ENCODE measurements around the gene TMEM176B.

DNA sequence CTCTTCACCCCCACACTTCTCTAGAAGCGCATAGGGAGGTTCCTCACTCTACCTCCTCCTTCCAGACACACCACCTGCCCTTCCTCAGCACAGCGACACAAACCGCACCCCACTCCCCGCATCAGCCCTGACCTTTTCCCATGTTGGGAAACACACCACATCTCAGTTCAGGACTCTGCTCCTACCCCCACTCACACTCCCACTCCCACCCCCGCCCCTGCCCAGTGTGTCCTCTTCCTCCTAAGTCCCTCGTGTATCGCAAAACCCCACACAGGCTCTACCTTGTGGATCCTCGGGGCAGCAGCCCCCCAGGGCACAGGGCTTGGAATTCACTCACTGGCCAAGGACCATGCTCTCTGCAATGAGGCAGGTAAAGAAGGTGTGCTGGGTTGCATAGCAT is 47.9 kb upstream of the TMEM176B start:
- TF ChIP-seq, protein P1, sequence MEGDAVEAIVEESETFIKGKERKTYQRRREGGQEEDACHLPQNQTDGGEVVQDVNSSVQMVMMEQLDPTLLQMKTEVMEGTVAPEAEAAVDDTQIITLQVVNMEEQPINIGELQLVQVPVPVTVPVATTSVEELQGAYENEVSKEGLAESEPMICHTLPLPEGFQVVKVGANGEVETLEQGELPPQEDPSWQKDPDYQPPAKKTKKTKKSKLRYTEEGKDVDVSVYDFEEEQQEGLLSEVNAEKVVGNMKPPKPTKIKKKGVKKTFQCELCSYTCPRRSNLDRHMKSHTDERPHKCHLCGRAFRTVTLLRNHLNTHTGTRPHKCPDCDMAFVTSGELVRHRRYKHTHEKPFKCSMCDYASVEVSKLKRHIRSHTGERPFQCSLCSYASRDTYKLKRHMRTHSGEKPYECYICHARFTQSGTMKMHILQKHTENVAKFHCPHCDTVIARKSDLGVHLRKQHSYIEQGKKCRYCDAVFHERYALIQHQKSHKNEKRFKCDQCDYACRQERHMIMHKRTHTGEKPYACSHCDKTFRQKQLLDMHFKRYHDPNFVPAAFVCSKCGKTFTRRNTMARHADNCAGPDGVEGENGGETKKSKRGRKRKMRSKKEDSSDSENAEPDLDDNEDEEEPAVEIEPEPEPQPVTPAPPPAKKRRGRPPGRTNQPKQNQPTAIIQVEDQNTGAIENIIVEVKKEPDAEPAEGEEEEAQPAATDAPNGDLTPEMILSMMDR (conservative IDR thresholded peaks at IDR 0.05), result no peak
- no peak for TF ChIP-seq ZFX (IDR thresholded peaks at IDR 0.05)

All from C4-2B (cell line).